ENCODE data around the gene CNTN1. TPM values are rescaled to one million over a fixed set of nuclear protein-coding genes. Genes with fewer than 3 reads are reported as not detected.

Gene CNTN1
- total and polyA plus RNA-seq, 7 donors = 0.10 to 1.4 (median 0.23) TPM

GRCh38 chr12:40745386-40745785 lies 53.1 kb downstream of the CNTN1 start:
- no peaks in the 10 kb centered on the region for H3K36me3 ChIP-seq (ENCODE audit: insufficient read depth in 1 of 2, low read depth in 1 of 2)
- H3K9me3 ChIP-seq = no peaks in the 10 kb centered on the region
- H3K4me1 ChIP-seq = no peaks in the 10 kb centered on the region
- no peak overlapping the region for H3K4me3 ChIP-seq
- intact Hi-C loops (cut with DNase I) = no loop called here
- no peak for TF ChIP-seq CTCF (IDR thresholded peaks at IDR 0.05)
- H3K27me3 ChIP-seq (ENCODE audit: insufficient read depth in 3 of 3, low read length in 2 of 3) = no peaks in the 10 kb centered on the region
- H3K27ac ChIP-seq = no peak overlapping the region
- DNase-seq (no peak), ATAC-seq (no peak)

- intact Hi-C loops (cut with DNase I) = no loop called here
- 52 to 74% (median 71%) methylated on average over 1 of the region's 1 CpG for WGBS, 3 donors
- DNase-seq (no peak), ATAC-seq (no peak)
- H3K9me3 ChIP-seq = no peaks in the 10 kb centered on the region
- H3K4me3 ChIP-seq = no peak overlapping the region
- no peaks in the 10 kb centered on the region for H3K27me3 ChIP-seq (ENCODE audit: insufficient read depth in 3 of 3, low read length in 2 of 3)
- H3K36me3 ChIP-seq (ENCODE audit: insufficient read depth in 1 of 2, low read depth in 1 of 2) = no peaks in the 10 kb centered on the region
- no peak overlapping the region for H3K27ac ChIP-seq
- TF ChIP-seq CTCF (IDR thresholded peaks at IDR 0.05) = no peak
- H3K4me1 ChIP-seq = no peaks in the 10 kb centered on the region
These were observed 57.6 kb downstream of the CNTN1 start for GRCh38 chr12:40749863-40750262.

- WGBS, 3 donors = 15 to 22% (median 17%) methylated on average over 2 of the region's 2 CpGs
These were observed 59.8 kb downstream of the CNTN1 start for GRCh38 chr12:40752011-40752410.

GRCh38 chr12:40760821-40761220 lies 68.6 kb downstream of the CNTN1 start:
- H3K27me3 ChIP-seq (ENCODE audit: insufficient read depth in 3 of 3, low read length in 2 of 3) = no peaks in the 10 kb centered on the region
- no peaks in the 10 kb centered on the region for H3K4me1 ChIP-seq
- DNase-seq = no peak
- ATAC-seq = no peak
- no peak overlapping the region for H3K4me3 ChIP-seq
- TF ChIP-seq CTCF (IDR thresholded peaks at IDR 0.05) = no peak
- no peaks in the 10 kb centered on the region for H3K36me3 ChIP-seq (ENCODE audit: insufficient read depth in 1 of 2, low read depth in 1 of 2)
- H3K9me3 ChIP-seq = no peaks in the 10 kb centered on the region
- intact Hi-C loops (cut with DNase I) = no loop called here
- H3K27ac ChIP-seq = no peak overlapping the region

More at GRCh38 chr12:40752011-40752410, 59.8 kb downstream of the CNTN1 start:
- intact Hi-C loops (cut with DNase I) = no loop called here
- Histone ChIP-seq H3K36me3 (ENCODE audit: insufficient read depth in 1 of 2, low read depth in 1 of 2) (no peaks in the 10 kb centered on the region), H3K4me3 (no peak overlapping the region), H3K27me3 (ENCODE audit: insufficient read depth in 3 of 3, low read length in 2 of 3) (no peaks in the 10 kb centered on the region), H3K27ac (no peak overlapping the region), H3K4me1 (no peaks in the 10 kb centered on the region), H3K9me3 (no peaks in the 10 kb centered on the region)
- no peak for ATAC-seq
- no peak for TF ChIP-seq CTCF (IDR thresholded peaks at IDR 0.05)
- no peak for DNase-seq

GRCh38 chr12:40762072-40762471 lies 69.8 kb downstream of the CNTN1 start:
- H3K4me3 ChIP-seq = no peak overlapping the region
- H3K4me1 ChIP-seq = no peaks in the 10 kb centered on the region
- H3K36me3 ChIP-seq (ENCODE audit: insufficient read depth in 1 of 2, low read depth in 1 of 2) = no peaks in the 10 kb centered on the region
- DNase-seq (no peak), ATAC-seq (no peak)
- no peaks in the 10 kb centered on the region for H3K9me3 ChIP-seq
- WGBS, 3 donors = 64 to 70% (median 68%) methylated on average over 1 of the region's 1 CpG
- H3K27ac ChIP-seq = no peak overlapping the region
- H3K27me3 ChIP-seq (ENCODE audit: insufficient read depth in 3 of 3, low read length in 2 of 3) = no peaks in the 10 kb centered on the region
- intact Hi-C loops (cut with DNase I) = no loop called here
- TF ChIP-seq CTCF (IDR thresholded peaks at IDR 0.05) = no peak
